HG03378 (cell line): ENCODE results near the gene CCND3.

ENCODE experiments used
- ATAC-seq: cut with Tn5 transposase; IDR thresholded peaks from one replicate; pipeline ENCODE4 v1.9.1; 2021; ENCODE audit warnings: mild to moderate bottlenecking, moderate library complexity; ENCODE audit not compliant: unreplicated experiment

CCND3 gene

DNA sequence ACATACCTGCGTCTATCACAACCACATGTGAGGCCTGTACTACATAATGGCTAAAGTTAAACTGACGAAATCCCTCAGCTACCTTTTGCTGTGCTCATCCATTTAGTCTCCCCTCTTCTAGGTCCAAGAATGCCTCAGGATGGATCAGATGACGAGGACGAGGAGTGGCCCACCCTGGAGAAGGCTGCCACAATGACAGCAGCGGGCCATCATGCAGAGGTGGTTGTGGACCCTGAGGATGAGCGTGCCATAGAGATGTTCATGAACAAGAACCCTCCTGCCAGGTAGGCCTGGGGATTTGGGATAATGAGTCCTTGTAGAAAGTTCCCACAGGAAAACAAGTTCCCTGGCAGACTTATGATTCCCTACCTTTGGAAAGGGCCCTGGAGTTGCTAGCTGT lies 14.4 kb downstream of the CCND3 start:
- ATAC-seq = no peak

DNA sequence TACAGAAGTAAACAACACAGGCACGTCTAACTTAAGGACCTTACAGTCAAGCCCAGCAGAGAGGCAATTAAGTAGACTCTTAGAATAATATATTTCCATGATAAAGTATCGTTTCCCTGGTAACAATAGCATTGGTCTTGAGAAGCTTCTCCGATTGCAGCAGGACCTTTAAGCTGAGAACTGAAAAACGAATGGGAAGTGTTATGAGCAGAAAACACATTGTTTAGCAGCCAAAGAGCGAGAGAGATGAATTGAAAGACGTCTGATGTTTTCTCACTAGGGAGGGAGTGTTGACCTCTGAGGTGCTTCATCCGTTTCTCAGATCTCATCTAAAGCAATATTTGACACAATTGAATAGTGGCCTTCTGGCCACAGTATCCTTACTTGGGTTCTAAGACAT lies 19.5 kb downstream of the CCND3 start:
- no peak for ATAC-seq

DNA sequence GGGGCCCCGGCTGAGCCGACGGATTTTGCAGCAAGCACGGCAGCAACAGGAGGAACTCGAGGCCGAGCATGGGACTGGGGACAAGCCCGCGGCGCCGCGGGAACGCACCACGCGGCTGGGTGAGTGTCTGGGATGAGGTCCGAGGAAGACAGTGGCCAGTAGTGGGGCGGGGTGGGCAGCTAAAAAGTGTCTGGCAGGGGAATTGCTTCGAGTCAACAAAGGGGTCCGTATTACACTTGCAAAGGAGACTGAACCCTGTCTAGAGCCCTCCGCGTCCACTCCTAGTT lies 20.0 kb downstream of the CCND3 start:
- ATAC-seq = no peak

DNA sequence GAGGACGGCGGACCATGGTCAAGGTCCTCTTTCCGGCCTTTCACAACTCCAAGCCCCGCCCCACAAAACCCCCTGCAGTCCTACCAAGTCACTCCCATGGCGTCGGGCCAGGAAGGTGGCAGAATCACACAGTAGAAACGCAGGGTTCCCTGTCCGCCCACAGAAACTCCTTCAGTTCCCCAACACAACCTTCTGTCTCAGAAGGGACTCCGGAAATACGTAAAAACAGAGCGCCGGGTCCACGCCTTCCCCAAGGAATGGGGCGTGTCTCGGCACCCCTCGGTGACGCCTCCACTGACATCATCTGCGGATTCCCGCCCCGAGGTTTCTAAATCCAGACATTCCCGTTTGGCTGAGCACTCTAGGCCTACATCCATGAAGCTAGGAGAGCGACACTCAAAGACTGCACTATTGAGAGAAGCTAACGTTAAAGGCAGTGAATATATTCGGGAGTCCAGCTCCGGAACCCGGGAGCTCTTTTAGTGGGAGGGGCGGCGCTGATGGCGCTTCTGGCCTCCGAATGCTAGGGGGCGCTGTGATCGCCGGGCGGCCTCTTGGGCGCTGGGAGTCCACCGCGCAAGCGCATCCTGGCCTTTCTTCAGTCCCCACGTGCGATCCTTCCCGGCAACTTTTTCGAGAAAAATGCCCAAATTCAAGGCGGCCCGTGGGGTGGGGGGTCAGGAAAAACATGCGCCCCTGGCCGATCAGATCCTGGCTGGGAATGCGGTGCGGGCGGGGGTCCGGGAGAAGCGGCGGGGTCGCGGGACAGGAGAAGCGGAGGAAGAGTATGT lies 20.5 kb downstream of the CCND3 start, which contains the start of the genes BYSL and MED20:
BYSL (plus strand) TSS at position 579 of the 791 bp plus-strand sequence; CDS start at position 643, 64 bp downstream.
MED20 (minus strand) TSS at position 219 of the 791 bp plus-strand sequence; CDS start at position 98, 121 bp downstream.
- peak; percentile 83 for ATAC-seq

DNA sequence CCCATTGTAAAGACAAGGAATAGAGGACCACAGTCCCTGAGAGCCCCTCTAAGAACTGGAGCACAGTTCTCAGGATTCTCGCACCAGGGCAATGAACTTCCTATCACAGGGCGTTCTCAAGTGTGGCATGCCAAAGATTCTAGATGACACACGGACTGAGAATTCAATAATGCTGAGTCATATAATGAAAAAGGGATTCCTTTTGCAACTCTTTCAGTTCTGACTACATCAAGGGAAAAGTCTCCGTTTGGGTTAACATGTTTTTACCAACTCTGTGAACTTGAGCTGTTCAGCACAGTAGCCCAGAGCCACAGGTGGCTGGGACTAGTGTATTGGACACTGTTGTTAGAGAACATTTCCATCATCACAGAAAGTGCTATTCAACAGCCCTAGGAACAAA lies 24.1 kb downstream of the CCND3 start:
- ATAC-seq = no peak

DNA sequence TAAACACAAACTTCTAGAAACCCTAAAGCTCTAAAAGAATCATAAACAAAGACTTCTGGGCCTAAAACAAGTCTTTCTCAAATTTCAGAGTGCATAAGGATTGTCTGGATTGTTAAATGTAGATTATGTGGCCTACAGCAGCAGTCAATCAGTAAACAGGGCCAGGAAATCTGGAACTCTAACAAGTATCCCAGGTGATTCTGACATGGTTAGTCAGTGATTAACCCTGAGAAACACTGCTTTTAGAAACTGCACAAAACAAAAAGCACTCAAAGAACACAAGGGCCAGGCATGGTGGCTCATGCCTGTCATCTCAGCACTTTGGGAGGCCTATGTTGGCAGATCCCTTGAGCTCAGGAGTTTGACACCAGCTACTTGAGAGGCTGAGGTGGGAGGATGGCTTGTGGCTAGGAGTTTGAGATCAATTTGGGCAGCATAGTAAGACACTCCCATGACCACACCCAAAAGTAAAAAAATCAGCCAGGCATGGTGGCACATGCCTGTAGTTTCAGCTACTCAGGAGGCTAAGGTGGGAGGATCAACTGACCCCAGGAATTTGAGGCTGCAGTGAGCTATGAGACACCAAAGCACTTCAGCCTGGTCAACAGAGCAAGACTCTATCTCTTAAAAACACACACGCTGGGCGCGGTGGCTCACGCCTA lies 26.6 kb downstream of the CCND3 start:
- ATAC-seq = no peak

DNA sequence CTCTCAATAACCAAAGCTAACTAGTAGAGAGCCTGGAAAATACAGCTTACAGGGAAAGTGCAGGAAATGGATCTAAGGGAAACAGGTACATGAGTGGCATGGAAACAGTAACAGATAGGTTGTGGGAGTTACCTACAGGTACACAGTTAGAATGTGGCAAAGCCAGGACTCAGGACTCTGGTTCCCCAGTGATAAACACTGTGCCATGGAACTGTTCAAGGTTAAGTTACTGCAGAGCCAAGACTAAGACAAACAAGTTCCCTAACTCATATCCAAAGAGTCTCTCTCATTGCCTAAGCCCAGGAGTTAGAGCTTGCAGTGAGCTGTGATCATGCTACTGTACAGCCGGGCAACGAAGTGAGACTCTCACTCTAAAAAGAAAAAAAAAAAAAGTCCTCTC lies 27.3 kb downstream of the CCND3 start:
- ATAC-seq = no peak

DNA sequence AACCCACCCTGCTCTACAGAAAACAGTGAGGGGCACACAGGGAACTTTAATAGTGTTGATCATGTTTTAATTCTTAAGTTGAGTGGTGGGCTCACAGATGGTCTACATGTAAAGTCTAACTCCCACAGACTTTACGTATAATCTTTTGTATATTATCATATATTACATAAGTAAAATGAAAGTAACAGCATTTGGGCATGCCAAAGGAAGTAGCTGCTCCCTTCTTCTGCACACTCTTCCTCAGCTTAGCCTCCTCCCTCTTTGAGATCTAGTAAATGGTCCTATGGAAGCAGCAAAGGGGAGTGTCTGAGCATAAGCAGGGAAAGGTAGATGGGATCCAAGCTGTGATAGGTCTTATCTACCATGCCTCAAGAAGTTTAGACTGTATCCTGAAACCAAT lies 31.9 kb downstream of the CCND3 start:
- no peak for ATAC-seq

DNA sequence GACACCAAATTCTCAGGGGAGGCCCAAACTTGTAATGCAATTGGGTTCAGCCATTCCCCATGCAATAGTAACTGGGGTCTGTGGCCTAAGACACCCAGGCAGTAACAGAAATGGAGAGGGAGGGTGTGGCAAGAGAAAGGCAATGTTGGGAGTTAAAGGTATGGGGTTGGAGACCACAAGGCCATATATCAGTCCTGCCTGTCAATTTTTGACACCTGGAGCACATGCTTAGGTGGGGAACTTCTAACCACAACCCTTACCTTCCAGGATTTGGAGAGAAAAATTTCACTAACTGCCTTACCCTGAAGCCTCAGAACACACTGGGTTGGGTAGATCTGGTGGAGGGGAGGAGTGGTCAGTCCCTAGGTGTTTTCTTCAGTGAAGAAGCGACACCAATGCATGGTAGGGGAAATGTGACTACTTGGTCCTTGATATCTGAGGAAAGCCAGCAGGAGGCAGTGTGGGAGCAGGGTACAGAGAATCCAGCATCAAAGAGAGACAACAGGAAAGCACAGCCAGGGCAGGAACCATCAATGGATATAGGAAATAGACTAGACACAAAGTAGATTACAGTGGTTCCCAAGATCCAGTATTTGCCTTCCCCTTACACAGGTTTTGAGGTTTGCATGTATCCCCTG lies 39.6 kb downstream of the CCND3 start:
- ATAC-seq = no peak

DNA sequence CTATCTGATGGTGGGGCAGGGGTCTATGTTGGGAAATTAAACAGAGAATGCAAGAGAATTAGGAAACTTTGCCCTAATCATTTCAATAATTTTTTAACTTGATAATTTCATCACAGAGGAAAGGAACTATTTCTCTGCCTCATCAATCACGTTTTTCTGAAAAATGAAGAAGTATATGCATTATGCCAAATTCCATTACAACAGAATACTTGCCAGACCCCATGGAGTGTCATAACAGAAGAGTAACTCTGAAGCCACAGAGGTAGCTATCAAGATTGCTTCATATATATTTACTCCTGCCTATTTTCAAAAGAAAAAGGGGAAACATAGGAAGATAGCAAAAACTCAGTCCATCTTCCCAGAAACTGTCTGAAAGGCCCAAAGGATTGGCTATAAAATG lies 40.7 kb downstream of the CCND3 start:
- no peak for ATAC-seq

DNA sequence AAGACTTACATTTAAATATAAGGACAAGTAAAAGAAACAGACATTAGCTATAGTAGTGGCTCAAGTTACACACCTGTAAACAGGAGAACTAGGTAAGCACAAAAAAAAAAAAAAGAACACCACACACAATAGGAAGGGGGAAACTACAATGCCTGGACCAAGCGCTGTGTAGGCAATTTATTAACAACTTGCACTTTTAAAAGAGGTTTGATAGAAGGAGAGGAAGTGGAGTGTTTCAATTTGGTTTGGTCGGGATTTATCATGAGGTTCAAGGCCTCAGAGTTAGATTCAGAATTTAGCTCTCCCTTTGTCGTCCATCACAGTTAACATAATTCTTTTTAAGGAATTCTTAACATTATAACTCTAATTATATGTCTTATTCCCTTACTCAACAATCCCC lies 45.3 kb downstream of the CCND3 start:
- no peak for ATAC-seq

DNA sequence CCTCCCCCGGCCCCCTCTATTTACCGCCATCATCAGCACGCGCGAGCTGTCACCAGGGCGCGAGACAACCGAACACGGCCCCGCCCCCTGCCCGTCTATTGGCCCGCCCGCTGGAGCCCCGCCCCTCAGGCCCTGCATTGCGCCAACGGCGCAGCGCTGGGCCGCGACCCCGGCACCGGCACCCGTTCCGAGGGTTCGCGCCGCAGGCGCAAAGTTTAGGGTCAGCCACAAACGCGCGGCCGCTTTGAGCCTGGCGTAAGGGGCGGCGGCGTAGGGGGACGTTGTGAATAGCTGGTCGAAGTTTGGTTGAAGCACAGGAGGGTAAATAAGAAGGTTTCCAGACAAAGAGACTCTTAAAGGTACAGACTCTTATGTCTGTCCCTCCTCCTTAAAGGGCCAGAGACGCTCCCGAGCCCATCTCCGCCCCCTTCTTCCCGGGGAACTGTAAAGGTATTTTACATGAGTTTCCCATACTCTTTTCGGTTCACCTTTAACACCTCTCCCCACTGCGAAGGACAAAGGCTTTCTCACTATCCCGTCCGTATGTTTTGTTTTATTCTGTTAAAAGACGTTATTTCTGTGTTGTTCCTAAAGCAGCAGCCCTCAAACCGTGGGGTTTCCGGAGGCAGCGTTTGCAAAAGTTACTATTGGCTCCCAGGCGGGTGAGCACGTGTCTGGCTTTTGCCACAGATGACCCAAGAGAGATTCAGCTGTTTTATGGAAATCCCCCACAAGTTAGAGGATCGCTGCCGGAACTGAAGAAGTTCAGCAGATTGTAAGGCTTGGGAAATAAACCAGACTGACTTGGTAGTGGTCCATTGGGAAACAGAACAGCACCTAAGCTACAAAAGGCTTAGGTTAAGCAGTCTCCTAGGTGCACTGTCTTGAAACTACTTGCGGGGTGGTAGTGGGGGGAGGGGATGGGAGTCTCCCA lies 46.0 kb downstream of the CCND3 start, which contains the start of gene USP49:
USP49 (minus strand) TSS at position 76 of the 934 bp plus-strand sequence. CDS start 88,392 bp downstream, outside the sequence.
- ATAC-seq = peak; percentile 77

DNA sequence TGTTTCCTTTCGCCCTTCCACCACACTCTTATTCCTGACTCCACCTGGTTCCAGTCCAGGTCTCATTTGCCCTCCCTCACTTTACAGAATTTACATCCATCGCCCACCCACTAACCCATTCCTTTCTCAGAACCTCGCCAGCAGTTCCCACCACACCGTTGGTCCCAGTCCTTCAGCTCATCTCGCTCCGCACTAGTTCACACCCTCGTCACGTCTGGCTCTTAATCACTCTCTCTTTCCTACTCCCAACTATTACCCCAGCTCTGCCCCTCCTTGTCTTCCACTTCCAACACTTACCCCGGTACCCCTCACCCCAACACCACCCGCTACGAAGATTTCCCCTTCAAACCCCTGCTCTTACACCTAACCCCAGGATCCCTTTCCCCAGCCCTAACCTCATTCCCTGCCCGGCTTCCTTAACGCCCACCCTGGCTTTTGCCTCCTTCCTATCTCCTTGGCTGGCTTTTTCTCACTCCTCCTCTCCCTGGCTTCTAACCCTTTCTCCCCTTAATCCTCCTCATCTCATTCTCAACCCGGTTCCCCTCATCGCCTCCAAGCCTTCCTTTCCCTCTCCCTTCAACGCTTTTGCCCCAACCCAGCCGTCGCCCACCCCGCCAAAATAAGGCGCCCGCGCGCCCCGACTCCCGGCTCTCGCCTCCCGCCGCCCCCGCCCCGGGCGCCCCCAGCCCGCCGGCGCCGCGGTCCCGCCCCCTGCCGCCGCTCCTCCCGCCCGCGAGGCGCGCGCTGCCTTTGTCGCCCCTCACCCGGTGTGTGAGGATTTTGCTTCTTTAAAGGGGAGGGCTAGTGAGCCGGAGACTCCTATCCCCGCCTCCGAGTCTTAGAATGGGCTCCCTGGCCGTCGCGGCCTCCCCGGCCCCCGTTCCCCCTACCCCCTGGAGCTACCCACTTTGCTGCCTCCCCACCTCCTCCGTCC lies 47.0 kb downstream of the CCND3 start:
- ATAC-seq = peak; percentile 22

DNA sequence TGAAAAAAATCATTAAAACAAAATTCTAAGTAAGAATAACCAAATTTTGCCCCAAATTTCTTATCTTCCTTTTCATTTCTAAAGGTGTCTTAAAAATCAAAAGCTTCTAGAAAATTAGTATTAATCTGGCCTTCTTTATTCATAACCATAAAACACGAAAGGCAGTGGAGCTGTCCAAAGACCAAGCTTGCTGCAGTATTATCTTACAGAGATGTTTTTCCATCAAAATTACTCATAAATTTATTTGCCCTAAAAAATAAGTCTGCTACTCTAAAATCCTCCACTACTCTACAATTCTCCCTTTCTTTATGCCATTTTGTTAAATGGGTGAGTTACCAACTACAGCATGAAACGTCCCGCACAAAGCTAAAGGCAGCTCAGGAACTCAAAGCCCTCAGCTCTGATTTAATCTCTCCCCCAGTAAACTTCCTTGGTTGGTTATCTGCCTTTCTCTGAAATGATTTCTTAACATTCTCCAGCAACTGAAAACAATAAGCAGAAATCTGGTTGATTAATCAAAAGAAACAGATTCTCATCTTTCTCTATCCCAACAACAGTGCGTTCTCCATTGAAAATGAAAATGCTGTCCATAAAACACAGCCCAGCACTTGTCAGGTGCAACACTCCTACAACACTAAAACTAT lies 48.6 kb downstream of the CCND3 start:
- no peak for ATAC-seq

DNA sequence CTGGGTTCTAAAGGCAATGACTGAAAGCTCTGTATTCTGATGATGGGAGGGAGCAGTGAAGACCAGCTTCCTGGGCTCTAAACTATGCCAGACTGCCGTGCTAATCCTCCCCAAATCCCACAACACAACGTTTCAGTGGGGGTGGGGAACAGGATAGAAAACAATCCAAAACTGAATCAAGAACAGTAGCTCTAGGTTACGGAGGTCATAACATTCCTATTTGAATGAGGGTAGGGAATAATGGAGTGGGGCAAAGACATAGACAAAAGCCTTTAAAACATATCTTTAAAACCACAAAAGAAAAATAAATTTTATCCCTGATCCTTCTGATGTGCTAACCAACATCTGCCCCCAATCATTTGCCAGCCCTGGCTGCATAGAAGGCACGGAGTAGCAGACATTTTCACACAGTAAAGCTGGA lies 54.3 kb downstream of the CCND3 start:
- no peak for ATAC-seq

DNA sequence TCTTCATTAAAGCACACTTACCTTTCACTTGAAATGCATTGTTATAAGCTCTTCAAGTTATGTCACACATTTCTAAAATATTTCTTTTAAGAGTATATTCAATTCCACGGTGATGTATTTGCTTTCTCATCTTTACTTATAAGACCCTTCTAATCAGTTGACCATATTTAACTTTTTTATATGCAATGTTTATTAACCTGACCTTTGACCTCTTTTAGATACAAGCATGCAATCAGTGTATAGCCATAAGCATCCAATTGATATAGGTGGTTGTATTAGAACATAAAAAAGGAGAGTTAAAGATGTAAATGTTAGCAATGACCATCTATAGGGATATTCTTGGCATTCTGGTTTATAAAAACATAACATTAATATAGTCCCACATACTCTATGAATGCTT lies 55.7 kb downstream of the CCND3 start:
- ATAC-seq = no peak

DNA sequence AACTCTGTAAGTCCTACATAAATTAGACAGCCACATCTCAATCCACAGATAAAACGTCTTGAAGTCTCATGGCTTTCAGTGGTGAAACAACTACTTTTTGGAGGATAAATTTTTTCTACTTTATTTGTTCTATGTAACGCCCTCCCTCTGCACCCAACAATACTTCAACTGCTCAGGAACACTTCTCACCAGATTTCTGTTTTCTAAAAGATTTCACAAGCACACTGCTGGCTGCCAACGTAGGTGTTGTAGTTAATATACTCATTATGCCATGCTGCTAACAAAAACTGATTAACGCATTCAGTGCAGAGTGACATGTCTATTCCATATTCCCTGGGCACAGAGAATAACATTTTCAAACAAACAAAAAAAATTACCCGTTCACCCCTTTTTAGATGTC lies 56.7 kb downstream of the CCND3 start:
- no peak for ATAC-seq
